MM.1S (cell line): Measurements from ENCODE around the gene YY1.

ENCODE experiments used
- DNase-seq: peaks from one replicate; pipeline ENCODE4 v3.0.0-alpha.2; 2015
- H2AFZ ChIP-seq: fragments of 300-600 bp; sonication (generic); 2 replicates; pipeline ENCODE4 v1.6.0; 2016; ENCODE audit warnings: antibody characterized with exemption, low read length
- H3F3A ChIP-seq: fragments of 300-600 bp; sonication (generic); 2 replicates; pipeline ENCODE4 v1.6.1; 2016; ENCODE audit warnings: mild to moderate bottlenecking, antibody characterized with exemption, low read length, moderate library complexity, mixed read lengths; ENCODE audit not compliant: insufficient read depth
- H3K27ac ChIP-seq: fragments of 300-600 bp; sonication (generic); 2 replicates; pipeline ENCODE4 v1.5.1; 2016; ENCODE audit warnings: mild to moderate bottlenecking, low read length
- H3K27me3 ChIP-seq: fragments of 300-600 bp; sonication (generic); replicated peaks from 2 replicates; pipeline ENCODE4 v1.6.0; 2016; ENCODE audit warnings: low read length; ENCODE audit not compliant: insufficient read depth
- H3K36me3 ChIP-seq: fragments of 300-600 bp; sonication (generic); replicated peaks from 2 replicates; pipeline ENCODE4 v1.6.1; 2016; ENCODE audit warnings: mild to moderate bottlenecking, low read length, mixed read lengths; ENCODE audit not compliant: insufficient read depth
- H3K4me1 ChIP-seq: fragments of 300-600 bp; sonication (generic); 2 replicates; pipeline ENCODE4 v1.6.1; 2016; ENCODE audit warnings: low read length, mixed read lengths
- H3K4me2 ChIP-seq: fragments of 300-600 bp; sonication (generic); 2 replicates; pipeline ENCODE4 v1.6.0; 2016; ENCODE audit warnings: low read depth, low read length
- H3K4me3 ChIP-seq: fragments of 300-600 bp; sonication (generic); 2 replicates; pipeline ENCODE4 v1.5.1; 2016; ENCODE audit warnings: low read length, mixed read lengths
- H3K79me2 ChIP-seq: fragments of 300-600 bp; sonication (generic); 2 replicates; pipeline ENCODE4 v1.6.1; 2016; ENCODE audit warnings: mixed run types, low read length, mixed read lengths
- H3K9ac ChIP-seq: fragments of 300-600 bp; sonication (generic); 2 replicates; pipeline ENCODE4 v1.6.1; 2016; ENCODE audit warnings: low read length, mixed read lengths
- H3K9me2 ChIP-seq: fragments of 300-600 bp; sonication (generic); replicated peaks from 2 replicates; pipeline ENCODE4 v1.6.1; 2016; ENCODE audit warnings: mild to moderate bottlenecking, low read length, mixed read lengths; ENCODE audit not compliant: insufficient read depth
- H3K9me3 ChIP-seq: fragments of 300-600 bp; sonication (generic); replicated peaks from 2 replicates; pipeline ENCODE4 v1.6.1; 2016; ENCODE audit warnings: mild to moderate bottlenecking, low read length, mixed read lengths; ENCODE audit not compliant: insufficient read depth
- H4K20me1 ChIP-seq: fragments of 300-600 bp; sonication (generic); 2 replicates; pipeline ENCODE4 v1.6.1; 2016; ENCODE audit warnings: mild to moderate bottlenecking, low read length, moderate library complexity, mixed read lengths; ENCODE audit not compliant: insufficient read depth
- CTCF ChIP-seq: fragments of 300-600 bp; sonication (generic); IDR thresholded peaks from 2 replicates; pipeline ENCODE4 v1.5.1; 2016; ENCODE audit warnings: antibody characterized with exemption, low read length, mixed read lengths
- EZH2 ChIP-seq: fragments of 300-600 bp; sonication (generic); optimal IDR thresholded peaks from 2 replicates; pipeline ENCODE3; 2017; ENCODE audit warnings: low read depth, mild to moderate bottlenecking, antibody characterized with exemption, low read length, mixed read lengths
- EZH2phosphoT487 ChIP-seq: fragments of 300-600 bp; sonication (generic); IDR thresholded peaks from 2 replicates; pipeline ENCODE4 v1.6.1; 2018; ENCODE audit warnings: antibody characterized with exemption, low read length

Gene YY1

GRCh38 chr14:100279563-100279962, 40.6 kb downstream of the YY1 start:
- no peak overlapping the region for H3K4me2 ChIP-seq
- H4K20me1 ChIP-seq: peaks cover 8% of the 10 kb centered on the region
- no peak for DNase-seq
- H3K9me3 ChIP-seq: no peaks in the 10 kb centered on the region
- H3K79me2 ChIP-seq: peaks cover 61% of the 10 kb centered on the region
- H3K27me3 ChIP-seq: no peaks in the 10 kb centered on the region
- H3K9ac ChIP-seq: no peak overlapping the region
- no peak overlapping the region for H3K4me3 ChIP-seq
- TF ChIP-seq EZH2phosphoT487 (no peak), EZH2 (no peak), CTCF (no peak)
- H2AFZ ChIP-seq: no peak overlapping the region
- no peaks in the 10 kb centered on the region for H3F3A ChIP-seq
- H3K36me3 ChIP-seq: no peaks in the 10 kb centered on the region
- H3K27ac ChIP-seq: no peak overlapping the region
- no peaks in the 10 kb centered on the region for H3K9me2 ChIP-seq
- H3K4me1 ChIP-seq: peaks cover 12% of the 10 kb centered on the region; the same call in 1 of the 2 replicates

- Histone ChIP-seq H3K9me3 (no peaks in the 10 kb centered on the region), H3K9ac (no peak overlapping the region), H3F3A (no peaks in the 10 kb centered on the region), H3K36me3 (no peaks in the 10 kb centered on the region), H3K27ac (no peak overlapping the region), H3K79me2 (peaks cover 42% of the 10 kb centered on the region), H4K20me1 (peaks cover 4% of the 10 kb centered on the region), H3K9me2 (no peaks in the 10 kb centered on the region), H3K27me3 (no peaks in the 10 kb centered on the region), H3K4me3 (no peak overlapping the region), H2AFZ (no peak overlapping the region), H3K4me2 (no peak overlapping the region), H3K4me1 (peaks cover 12% of the 10 kb centered on the region; the same call in 1 of the 2 replicates)
- DNase-seq: no peak
- TF ChIP-seq CTCF: no peak
- TF ChIP-seq EZH2phosphoT487: no peak
- TF ChIP-seq EZH2: no peak
Observed at GRCh38 chr14:100281286-100282082, 42.5 kb downstream of the YY1 start.

GRCh38 chr14:100282083-100282350, 43.1 kb downstream of the YY1 start:
- H3K36me3 ChIP-seq: no peaks in the 10 kb centered on the region
- no peak overlapping the region for H3K4me3 ChIP-seq
- no peaks in the 10 kb centered on the region for H3F3A ChIP-seq
- no peaks in the 10 kb centered on the region for H3K9me3 ChIP-seq
- no peak overlapping the region for H3K4me2 ChIP-seq
- H4K20me1 ChIP-seq: no peaks in the 10 kb centered on the region; the same call in 1 of the 2 replicates
- H2AFZ ChIP-seq: no peak overlapping the region
- no peaks in the 10 kb centered on the region for H3K9me2 ChIP-seq
- no peak overlapping the region for H3K27ac ChIP-seq
- no peak for DNase-seq
- peaks cover 36% of the 10 kb centered on the region for H3K79me2 ChIP-seq
- TF ChIP-seq EZH2phosphoT487 (no peak), CTCF (no peak), EZH2 (no peak)
- H3K27me3 ChIP-seq: no peaks in the 10 kb centered on the region
- H3K4me1 ChIP-seq: peaks cover 12% of the 10 kb centered on the region; the same call in 1 of the 2 replicates
- H3K9ac ChIP-seq: no peak overlapping the region
